T47D (cell line): Measurements from ENCODE around the gene HIBCH.
"Not testable (repeated sequence)": the region's sequence is repeated elsewhere in the genome, so short reads cannot be mapped to it uniquely, and the experiment has no call there.

Experiments
- DNase-seq, 2 experiments: peaks; one replicate each; pipeline versions ENCODE4 v3.0.0 to v3.0.0-alpha.2; 2011 to 2012; ENCODE audit warnings: low read depth in 1 of 2, low spot score in 1 of 2
- JUND ChIP-seq: IDR thresholded peaks from 2 replicates; pipeline ENCODE4 v1.6.1; 2012; ENCODE audit warnings: low read depth
- in situ Hi-C: cut with HindIII; loops from 2 replicates; pipeline ENCODE4 v1.10.0; 2016; ENCODE audit warnings: low sequenced_read_pairs, low pct_unique_long_range_greater_than_20kb

The HIBCH gene

GRCh38 chr2:190315273-190315672, 4.4 kb downstream of the HIBCH start:
- no peak for TF ChIP-seq JUND
- in situ Hi-C loops, result no loop called here
- no peak for DNase-seq

DNA sequence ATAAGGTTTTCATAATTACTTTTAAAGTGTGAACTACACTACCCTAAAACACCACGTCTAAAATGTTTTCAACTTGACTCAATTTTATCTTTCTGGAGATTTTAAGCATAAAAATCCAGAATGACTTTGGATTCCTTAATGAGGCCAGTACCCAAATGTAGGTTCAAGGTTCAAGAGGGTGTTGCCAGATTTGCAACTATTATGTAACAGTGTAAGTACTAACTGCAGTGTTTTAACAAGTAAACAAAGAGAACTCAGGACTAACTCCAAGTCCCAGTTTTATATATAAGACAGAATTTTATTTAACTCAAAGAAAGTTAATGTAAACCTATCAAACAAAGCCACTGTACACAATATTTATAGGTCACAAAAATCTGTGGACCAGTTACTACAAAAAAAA, 5.7 kb downstream of the HIBCH start:
- no peak for TF ChIP-seq JUND
- no peak for DNase-seq
- in situ Hi-C loops, result no loop called here

DNA sequence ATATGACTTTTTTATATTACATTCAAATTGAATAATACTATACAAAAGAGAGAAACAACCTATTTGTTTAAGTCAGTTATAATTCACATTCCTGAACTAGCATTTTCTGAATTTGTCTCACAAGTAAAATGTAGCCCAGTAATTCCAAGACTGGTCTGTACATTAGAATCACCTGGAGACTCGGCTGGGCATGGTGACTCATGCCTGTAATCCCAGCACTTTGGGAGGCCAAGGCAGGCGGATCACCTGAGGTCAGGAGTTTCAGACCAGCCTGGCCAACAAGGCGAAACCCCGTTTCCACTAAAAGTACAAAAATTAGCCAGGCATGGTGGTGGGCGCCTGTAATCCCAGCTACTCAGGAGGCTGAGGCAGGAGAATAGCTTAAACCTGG, 7.0 kb downstream of the HIBCH start:
- in situ Hi-C loops, DNase-seq: not testable (repeated sequence)

- DNase-seq, result no peak
- no peak for TF ChIP-seq JUND
- in situ Hi-C loops, result no loop called here
These were observed 7.6 kb downstream of the HIBCH start for GRCh38 chr2:190311893-190312634.

DNA sequence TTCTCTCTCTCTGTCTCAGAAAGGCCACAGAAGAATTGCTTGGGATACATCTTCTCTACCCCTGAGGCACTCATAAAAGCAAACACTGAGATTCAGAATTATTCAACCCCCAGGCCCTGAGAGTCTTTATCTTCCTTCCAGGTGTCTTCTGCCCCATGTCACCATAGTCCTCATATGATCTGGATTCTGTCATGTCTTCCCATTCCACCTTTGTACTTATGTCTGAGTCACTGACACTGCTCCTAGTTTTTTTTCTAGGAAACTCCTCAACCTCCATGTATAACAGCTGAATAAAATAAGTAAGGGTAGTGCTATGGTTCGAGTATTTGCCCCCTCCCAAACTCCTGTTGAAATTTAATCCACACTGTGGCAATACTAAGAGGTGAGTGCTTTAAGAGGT, 11.6 kb downstream of the HIBCH start:
- DNase-seq, result no peak
- no peak for TF ChIP-seq JUND
- in situ Hi-C loops, result no loop called here

GRCh38 chr2:190304404-190304803, 15.2 kb downstream of the HIBCH start:
- DNase-seq, result no peak
- TF ChIP-seq JUND, result no peak
- in situ Hi-C loops, result no loop called here

GRCh38 chr2:190303647-190304046, 16.0 kb downstream of the HIBCH start:
- TF ChIP-seq JUND, result no peak
- DNase-seq, result no peak
- in situ Hi-C loops, result no loop called here

DNA sequence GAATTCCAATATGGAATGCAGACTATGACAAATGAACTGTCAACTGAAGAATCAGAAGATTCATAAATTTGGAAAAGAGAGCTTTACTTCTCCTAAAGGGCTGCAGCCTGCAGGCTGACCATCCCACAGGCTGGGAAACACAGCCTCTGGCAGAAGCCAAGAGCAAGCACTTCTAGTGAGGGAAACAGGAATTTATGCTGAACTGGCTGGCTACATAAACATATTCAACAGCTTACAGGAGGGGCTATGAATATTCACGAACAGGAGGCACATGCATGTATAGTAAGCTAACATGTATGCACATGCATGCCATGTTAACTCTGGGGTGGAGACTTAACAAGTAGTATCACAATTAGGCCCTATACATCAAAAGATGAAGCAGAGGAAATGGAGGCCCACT, 17.6 kb downstream of the HIBCH start:
- DNase-seq, result no peak
- in situ Hi-C loops, result no loop called here
- TF ChIP-seq JUND, result no peak

DNA sequence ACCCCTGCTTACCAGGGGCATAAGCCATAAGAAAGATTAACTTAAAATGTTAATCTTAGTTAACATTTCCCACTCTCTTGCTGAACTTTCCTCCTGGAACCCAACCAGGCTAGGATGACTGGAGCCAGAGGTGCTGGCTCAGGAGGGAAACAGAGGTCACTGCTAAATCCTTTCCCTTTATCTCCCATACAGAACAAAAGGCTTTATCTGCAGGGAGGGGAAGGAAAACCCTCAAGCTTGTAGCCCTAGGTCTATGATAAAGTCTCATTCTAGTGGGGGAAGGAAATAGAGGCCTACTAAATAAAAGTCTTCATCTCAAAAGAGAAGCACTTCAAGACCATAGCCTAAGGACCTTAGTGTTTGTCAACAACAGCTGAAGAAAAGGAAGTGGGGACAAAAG, 18.6 kb downstream of the HIBCH start:
- no peak for TF ChIP-seq JUND
- no peak for DNase-seq
- in situ Hi-C loops, result no loop called here

DNA sequence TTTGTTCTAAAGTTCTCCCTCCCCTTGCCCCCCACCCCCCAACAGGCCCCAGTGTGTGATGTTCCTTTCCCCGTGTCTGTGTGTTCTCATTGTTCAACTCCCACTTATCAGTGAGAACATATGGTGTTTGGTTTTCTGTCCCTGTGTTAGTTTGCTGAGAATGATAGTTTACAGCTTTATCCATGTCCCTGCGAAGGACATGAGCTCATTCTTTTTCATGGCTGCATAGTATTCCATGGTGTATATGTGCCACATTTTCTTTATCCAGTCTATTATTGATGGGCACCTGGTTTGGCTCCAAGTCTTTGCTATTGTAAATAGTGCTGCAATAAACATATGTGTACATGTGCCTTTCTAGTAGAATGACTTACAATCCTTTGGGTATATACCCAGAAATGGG, 21.7 kb downstream of the HIBCH start:
- DNase-seq, in situ Hi-C loops: not testable (repeated sequence)

DNA sequence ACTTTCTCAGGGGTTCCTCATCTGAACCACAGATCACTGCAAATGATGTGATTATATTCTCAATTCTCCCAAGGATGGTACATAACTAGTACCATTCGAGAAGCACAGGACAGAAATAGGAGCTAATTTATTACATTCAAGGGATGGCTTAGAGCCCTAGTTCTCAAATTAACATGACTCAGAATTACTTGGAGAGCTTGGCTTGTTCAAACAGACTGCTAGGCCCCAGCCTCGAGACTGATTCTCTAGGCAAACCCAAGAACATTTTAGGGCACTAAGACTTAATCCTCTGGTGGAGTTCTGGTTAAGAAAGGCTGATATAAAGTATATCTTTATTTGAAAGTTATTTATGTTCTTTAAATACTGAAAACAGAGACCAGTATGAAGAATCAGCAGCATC, 35.8 kb downstream of the HIBCH start:
- no peak for DNase-seq
- in situ Hi-C loops, result no loop called here

DNA sequence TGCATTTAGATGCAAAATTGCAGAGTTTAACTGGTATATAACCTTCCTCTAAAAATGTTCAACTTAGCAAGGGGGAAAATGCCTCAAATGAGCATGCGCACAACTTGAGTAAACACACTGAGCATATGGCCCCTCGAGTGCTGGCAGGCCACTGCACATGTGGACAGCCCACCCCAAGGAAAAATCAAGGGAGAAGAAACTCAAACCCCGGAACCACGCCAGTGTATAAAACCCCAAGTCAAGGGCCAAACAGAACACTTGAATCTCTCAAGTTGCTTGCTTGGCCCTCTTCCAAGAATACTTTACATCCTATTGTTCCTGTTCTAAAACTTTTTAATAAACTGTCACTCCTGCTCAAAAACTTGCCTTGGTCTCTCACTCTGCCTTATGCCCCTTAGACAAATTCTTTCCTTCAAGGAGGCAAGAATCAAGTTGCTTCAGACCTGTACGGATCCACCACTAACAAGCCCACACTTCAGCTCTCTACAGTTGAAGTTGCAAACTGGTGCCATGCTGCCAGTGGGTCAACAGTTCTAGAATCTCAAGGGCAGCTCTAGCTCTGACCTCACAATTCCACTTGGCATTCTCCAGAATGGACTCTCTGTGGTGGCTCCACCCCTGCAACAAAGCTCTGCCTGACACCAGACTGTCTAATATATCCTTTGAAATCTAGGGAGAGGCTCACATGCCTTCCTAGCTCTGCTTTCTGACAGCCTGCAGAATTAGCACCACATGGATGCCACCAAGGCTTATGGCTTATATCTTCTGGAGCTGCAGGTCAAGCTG, 38.9 kb downstream of the HIBCH start:
- DNase-seq, result no peak
- no peak for TF ChIP-seq JUND
- in situ Hi-C loops, result no loop called here

More for the DNA sequence above, 35.8 kb downstream of the HIBCH start:
- TF ChIP-seq JUND, result no peak

- DNase-seq, in situ Hi-C loops: not testable (repeated sequence)
These were observed 40.1 kb downstream of the HIBCH start for GRCh38 chr2:190279256-190280134.
